Subcutaneous abdominal adipose tissue (tissue), 5 donors: ENCODE results near the gene CRY1.
"Not testable (repeated sequence)": the region's sequence is repeated elsewhere in the genome, so short reads cannot be mapped to it uniquely, and the experiment has no call there.

Source experiments
- H3K27ac ChIP-seq: one replicate; pipeline ENCODE4 v1.7.0; 2013; ENCODE audit warnings: low read depth, mild to moderate bottlenecking, inconsistent platforms, low read length, moderate library complexity
- H3K27me3 ChIP-seq, 5 donors: one replicate each; pipeline ENCODE4 v1.7.0; 2013; ENCODE audit warnings: low read length in 5 of 5, inconsistent platforms in 1 of 5; ENCODE audit not compliant: control insufficient read depth in 5 of 5, insufficient read depth in 4 of 5
- H3K36me3 ChIP-seq, 5 donors: one replicate each; pipeline ENCODE4 v1.7.0; 2013; ENCODE audit warnings: low read length in 5 of 5; ENCODE audit not compliant: control insufficient read depth in 5 of 5, insufficient read depth in 5 of 5
- H3K4me1 ChIP-seq, 5 donors: one replicate each; pipeline ENCODE4 v1.7.0; 2013; ENCODE audit warnings: low read length in 5 of 5, mild to moderate bottlenecking in 3 of 5, moderate library complexity in 1 of 5; ENCODE audit not compliant: control insufficient read depth in 5 of 5, insufficient read depth in 5 of 5
- H3K4me3 ChIP-seq, 5 donors: one replicate each; pipeline ENCODE4 v1.7.0; 2013; ENCODE audit warnings: low read length in 5 of 5, low read depth in 1 of 5
- H3K9ac ChIP-seq, 5 donors: one replicate each; pipeline ENCODE4 v1.7.0; 2013; ENCODE audit warnings: low read length in 5 of 5, mild to moderate bottlenecking in 4 of 5, moderate library complexity in 3 of 5
- H3K9me3 ChIP-seq, 5 donors: one replicate each; pipeline ENCODE4 v1.7.0; 2013; ENCODE audit warnings: low read length in 5 of 5; ENCODE audit not compliant: control insufficient read depth in 5 of 5
- donor health status: healthy.
- donor health status: healthy.
- donor health status: healthy.
- donor health status: healthy.
- donor health status: healthy.

The CRY1 gene

GRCh38 chr12:107079172-107080011 is 14.0 kb downstream of the CRY1 start:
- H3K27me3 ChIP-seq = no peaks in the 10 kb centered on the region
- H3K27ac ChIP-seq = no peak overlapping the region
- H3K36me3 ChIP-seq = no peaks in the 10 kb centered on the region
- H3K9me3 ChIP-seq = no peaks in the 10 kb centered on the region
- H3K4me1 ChIP-seq = peaks cover 0 to 10% (median 7%) of the 10 kb centered on the region in 5 donors
- no peak overlapping the region for H3K4me3 ChIP-seq
- H3K9ac ChIP-seq = no peak overlapping the region

- H3K4me1 ChIP-seq, H3K9ac ChIP-seq, H3K36me3 ChIP-seq, H3K27me3 ChIP-seq, H3K27ac ChIP-seq, H3K4me3 ChIP-seq, H3K9me3 ChIP-seq: not testable (repeated sequence)
These were observed 20.1 kb downstream of the CRY1 start for GRCh38 chr12:107073266-107073665.

- Histone ChIP-seq H3K4me1 (no peaks in the 10 kb centered on the region), H3K9ac (no peak overlapping the region), H3K4me3 (no peak overlapping the region), H3K27ac (no peak overlapping the region), H3K27me3 (no peaks in the 10 kb centered on the region), H3K36me3 (no peaks in the 10 kb centered on the region), H3K9me3 (no peaks in the 10 kb centered on the region)
These were observed 26.7 kb downstream of the CRY1 start for GRCh38 chr12:107066691-107067090.

- Histone ChIP-seq H3K4me1 (no peaks in the 10 kb centered on the region), H3K9me3 (no peaks in the 10 kb centered on the region), H3K27me3 (no peaks in the 10 kb centered on the region), H3K36me3 (no peaks in the 10 kb centered on the region), H3K9ac (no peak overlapping the region), H3K27ac (no peak overlapping the region), H3K4me3 (no peak overlapping the region)
These were observed 28.7 kb downstream of the CRY1 start for GRCh38 chr12:107064687-107065086.

- Histone ChIP-seq H3K4me1 (no peaks in the 10 kb centered on the region), H3K9me3 (no peaks in the 10 kb centered on the region), H3K27me3 (no peaks in the 10 kb centered on the region), H3K36me3 (no peaks in the 10 kb centered on the region), H3K4me3 (no peak overlapping the region), H3K9ac (no peak overlapping the region), H3K27ac (no peak overlapping the region)
These were observed 29.1 kb downstream of the CRY1 start for GRCh38 chr12:107064243-107064642.

- H3K27ac ChIP-seq = no peak overlapping the region
These were observed 35.2 kb downstream of the CRY1 start for GRCh38 chr12:107058190-107058589.

GRCh38 chr12:107057071-107057834 is 36.1 kb downstream of the CRY1 start:
- Histone ChIP-seq H3K27ac (no peak overlapping the region), H3K4me3 (no peak overlapping the region)

More at GRCh38 chr12:107058190-107058589, 35.2 kb downstream of the CRY1 start:
- peaks cover 0 to 7% (median 6%) of the 10 kb centered on the region in 5 donors for H3K9me3 ChIP-seq
- no peak overlapping the region for H3K9ac ChIP-seq
- no peaks in the 10 kb centered on the region for H3K4me1 ChIP-seq
- no peak overlapping the region for H3K4me3 ChIP-seq
- H3K36me3 ChIP-seq = no peaks in the 10 kb centered on the region
- no peaks in the 10 kb centered on the region for H3K27me3 ChIP-seq

GRCh38 chr12:107053709-107054108 is 39.6 kb downstream of the CRY1 start:
- peaks cover 0 to 10% (median 7%) of the 10 kb centered on the region in 5 donors for H3K9me3 ChIP-seq
- no peak overlapping the region for H3K9ac ChIP-seq
- H3K36me3 ChIP-seq = no peaks in the 10 kb centered on the region
- no peaks in the 10 kb centered on the region for H3K27me3 ChIP-seq
- no peak overlapping the region for H3K27ac ChIP-seq
- H3K4me1 ChIP-seq = no peaks in the 10 kb centered on the region
- no peak overlapping the region for H3K4me3 ChIP-seq

More at GRCh38 chr12:107057071-107057834, 36.1 kb downstream of the CRY1 start:
- peak overlapping the region in 1 of 5 donors; percentile 13 for H3K9ac ChIP-seq
- no peaks in the 10 kb centered on the region for H3K4me1 ChIP-seq
- H3K9me3 ChIP-seq = peaks cover 0 to 7% (median 6%) of the 10 kb centered on the region in 5 donors
- H3K36me3 ChIP-seq = no peaks in the 10 kb centered on the region
- H3K27me3 ChIP-seq = no peaks in the 10 kb centered on the region

GRCh38 chr12:107045186-107045585 is 48.2 kb downstream of the CRY1 start:
- Histone ChIP-seq H3K4me1 (no peaks in the 10 kb centered on the region), H3K27me3 (no peaks in the 10 kb centered on the region), H3K9me3 (peaks cover 0 to 4% (median 2%) of the 10 kb centered on the region in 5 donors), H3K27ac (no peak overlapping the region), H3K4me3 (no peak overlapping the region), H3K36me3 (peaks cover 0 to 3% (median 0%) of the 10 kb centered on the region in 5 donors), H3K9ac (no peak overlapping the region)

GRCh38 chr12:107042801-107043200 is 50.5 kb downstream of the CRY1 start:
- H3K27ac ChIP-seq = no peak overlapping the region
- no peak overlapping the region for H3K4me3 ChIP-seq
- H3K36me3 ChIP-seq = peaks cover 0 to 3% (median 0%) of the 10 kb centered on the region in 5 donors
- no peaks in the 10 kb centered on the region for H3K9me3 ChIP-seq
- no peaks in the 10 kb centered on the region for H3K27me3 ChIP-seq
- no peaks in the 10 kb centered on the region for H3K4me1 ChIP-seq
- no peak overlapping the region for H3K9ac ChIP-seq
